Activated CD4-positive, alpha-beta memory T cell treated with anti-CD3 and anti-CD28 coated beads for 36 hours (primary cell): ENCODE measurements around the gene CEP112. TPM values are rescaled to one million over a fixed set of nuclear protein-coding genes. Genes with fewer than 3 reads are reported as not detected.
"Not testable (repeated sequence)": the region's sequence is repeated elsewhere in the genome, so short reads cannot be mapped to it uniquely, and the experiment has no call there.

Experiments used
- CTCF ChIA-PET: fragments of 350-600 bp; sonication (Branson Sonifier 250); formaldehyde crosslinking; loops from one replicate; lab custom pipeline; 2021; ENCODE audit warnings: antibody characterized with exemption, inconsistent platforms; lab: Charles Lee
- POLR2A ChIA-PET: fragments of 350-600 bp; sonication (Branson Sonifier 250); formaldehyde crosslinking; loops from one replicate; lab custom pipeline; 2021; ENCODE audit warnings: antibody characterized with exemption; lab: Charles Lee
- DNase-seq: peaks from one replicate; pipeline ENCODE4 v3.0.0-alpha.2; 2020
- H3K27ac Mint-ChIP-seq: one replicate; pipeline ENCODE4 v1.8.0; 2021; ENCODE audit warnings: mixed read lengths
- H3K27me3 Mint-ChIP-seq: one replicate; pipeline ENCODE4 v1.8.0; 2021; ENCODE audit warnings: mixed read lengths
- H3K36me3 Mint-ChIP-seq: one replicate; pipeline ENCODE4 v1.8.0; 2021; ENCODE audit warnings: mixed read lengths
- H3K4me1 Mint-ChIP-seq: one replicate; pipeline ENCODE4 v1.8.0; 2021; ENCODE audit warnings: low read depth, mixed read lengths
- H3K4me3 Mint-ChIP-seq: one replicate; pipeline ENCODE4 v1.8.0; 2021; ENCODE audit warnings: mild to moderate bottlenecking, mixed read lengths
- H3K9me3 Mint-ChIP-seq: one replicate; pipeline ENCODE4 v1.8.0; 2021; ENCODE audit warnings: mixed read lengths
- intact Hi-C: fragments of 100-400 bp; cut with micrococcal nuclease; formaldehyde crosslinking; loops from one replicate; pipeline ENCODE4 v1.15.1; 2023
- total RNA-seq, 2 experiments: library from RNA; stranded (reverse); gene quantifications; one replicate each; pipeline ENCODE4 v1.2.3, GENCODE V29; 2021

Gene CEP112
- total RNA-seq, 2 experiments from 2014 or later, result 3.3 to 3.7 TPM

DNA sequence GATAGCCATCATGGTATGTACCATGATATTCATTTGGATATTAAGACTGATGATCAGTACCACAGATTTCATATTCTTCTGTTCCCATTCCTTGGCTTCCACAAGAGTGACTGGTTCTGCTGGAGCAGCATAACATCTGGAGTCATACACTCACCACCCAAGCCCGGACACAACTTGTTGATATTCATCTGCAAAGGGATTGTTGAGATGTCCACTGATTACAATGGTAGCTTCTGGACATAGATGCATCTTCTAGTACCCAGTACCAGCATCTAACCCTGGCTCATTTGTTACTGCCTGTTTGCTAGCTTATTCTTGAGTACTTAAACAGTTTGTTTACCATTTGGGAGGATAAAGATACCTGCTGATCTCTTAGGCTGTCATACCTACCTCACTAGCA lies 394.8 kb downstream of the CEP112 start:
- POLR2A ChIA-PET, result no interaction called here
- Mint-ChIP-seq H3K4me1 (peaks cover 26% of the 10 kb centered on the region), H3K27me3 (no peaks in the 10 kb centered on the region), H3K36me3 (peaks cover 3% of the 10 kb centered on the region), H3K27ac (no peak overlapping the region), H3K9me3 (peaks cover 13% of the 10 kb centered on the region), H3K4me3 (no peak overlapping the region)
- intact Hi-C loops, result loop anchor here (10.0 kb wide), 1 partner anchor 502 kb away; no protein-coding TSS in a partner anchor
- CTCF ChIA-PET, result interaction anchor here (1.0 to 1.3 kb wide), 3 partner anchors 145 to 567 kb away, joined by 3 to 5 read pairs (median 3); no protein-coding TSS in a partner anchor
- DNase-seq, result no peak

GRCh38 chr17:65794572-65794971 lies 397.4 kb downstream of the CEP112 start:
- no peak overlapping the region for H3K27ac Mint-ChIP-seq
- ChIA-PET POLR2A (no interaction called here), CTCF (interaction anchor here (0.8 to 2.7 kb wide), 5 partner anchors 15 to 500 kb away, joined by 3 to 13 read pairs (median 4); no protein-coding TSS in a partner anchor)
- no peaks in the 10 kb centered on the region for H3K27me3 Mint-ChIP-seq
- H3K4me1 Mint-ChIP-seq, result peaks cover 11% of the 10 kb centered on the region
- no peak overlapping the region for H3K4me3 Mint-ChIP-seq
- intact Hi-C loops, result loop anchor here (10.0 kb wide), 1 partner anchor 500 kb away; no protein-coding TSS in a partner anchor
- H3K9me3 Mint-ChIP-seq, result no peaks in the 10 kb centered on the region
- no peaks in the 10 kb centered on the region for H3K36me3 Mint-ChIP-seq
- no peak for DNase-seq

- H3K27me3 Mint-ChIP-seq, result no peaks in the 10 kb centered on the region
- no peaks in the 10 kb centered on the region for H3K9me3 Mint-ChIP-seq
- ChIA-PET CTCF (interaction anchor here (1.1 to 1.7 kb wide), 2 partner anchors 233 to 496 kb away, joined by 4 to 5 read pairs; no protein-coding TSS in a partner anchor), POLR2A (no interaction called here)
- intact Hi-C loops, result loop anchor here (10.0 kb wide), 1 partner anchor 495 kb away; no protein-coding TSS in a partner anchor
- no peak overlapping the region for H3K27ac Mint-ChIP-seq
- no peaks in the 10 kb centered on the region for H3K36me3 Mint-ChIP-seq
- no peak for DNase-seq
- H3K4me3 Mint-ChIP-seq, result no peak overlapping the region
- no peaks in the 10 kb centered on the region for H3K4me1 Mint-ChIP-seq
Measured at GRCh38 chr17:65790241-65790640, 401.7 kb downstream of the CEP112 start.

- Mint-ChIP-seq H3K36me3 (no peaks in the 10 kb centered on the region), H3K4me3 (no peak overlapping the region), H3K4me1 (no peaks in the 10 kb centered on the region), H3K27me3 (no peaks in the 10 kb centered on the region), H3K9me3 (no peaks in the 10 kb centered on the region), H3K27ac (no peak overlapping the region)
- DNase-seq, result no peak
- ChIA-PET POLR2A (no interaction called here), CTCF (no interaction called here)
- intact Hi-C loops, result no loop called here
Measured at GRCh38 chr17:65787503-65787902, 404.4 kb downstream of the CEP112 start.

GRCh38 chr17:65786479-65786878 lies 405.5 kb downstream of the CEP112 start:
- no peaks in the 10 kb centered on the region for H3K36me3 Mint-ChIP-seq
- POLR2A ChIA-PET, result no interaction called here
- CTCF ChIA-PET, result no interaction called here
- no peaks in the 10 kb centered on the region for H3K27me3 Mint-ChIP-seq
- H3K4me3 Mint-ChIP-seq, result no peak overlapping the region
- H3K27ac Mint-ChIP-seq, result no peak overlapping the region
- no peaks in the 10 kb centered on the region for H3K9me3 Mint-ChIP-seq
- no peaks in the 10 kb centered on the region for H3K4me1 Mint-ChIP-seq
- DNase-seq, result no peak
- intact Hi-C loops, result no loop called here

GRCh38 chr17:65785109-65785508 lies 406.8 kb downstream of the CEP112 start:
- H3K27ac Mint-ChIP-seq, result no peak overlapping the region
- no peaks in the 10 kb centered on the region for H3K36me3 Mint-ChIP-seq
- no peaks in the 10 kb centered on the region for H3K27me3 Mint-ChIP-seq
- intact Hi-C loops, result no loop called here
- H3K4me3 Mint-ChIP-seq, result no peak overlapping the region
- no peaks in the 10 kb centered on the region for H3K4me1 Mint-ChIP-seq
- no peak for DNase-seq
- POLR2A ChIA-PET, result no interaction called here
- CTCF ChIA-PET, result no interaction called here
- no peaks in the 10 kb centered on the region for H3K9me3 Mint-ChIP-seq

DNA sequence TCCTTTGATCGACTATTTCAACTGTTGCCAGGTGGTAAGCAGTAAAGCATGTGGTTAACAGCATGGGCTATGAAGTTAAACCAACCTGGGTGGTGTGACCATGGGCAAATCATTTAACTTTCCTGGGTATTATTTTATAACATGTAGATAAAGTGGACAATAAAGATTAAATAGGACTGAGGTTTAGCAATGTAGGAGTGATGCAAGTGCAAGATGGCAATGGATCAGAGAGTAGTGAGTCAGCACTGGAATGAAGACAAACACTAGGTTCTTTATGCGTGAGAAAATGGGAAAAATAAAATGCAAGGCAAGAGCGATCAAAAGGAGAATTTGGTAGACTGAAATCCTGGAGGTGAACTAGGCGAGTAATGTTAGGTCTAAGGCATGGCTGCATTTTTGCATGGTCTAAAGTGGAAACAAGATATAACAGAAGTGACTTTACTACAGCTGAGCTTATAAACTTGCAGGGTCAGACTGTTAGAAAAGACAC lies 408.0 kb downstream of the CEP112 start:
- Mint-ChIP-seq H3K36me3 (no peaks in the 10 kb centered on the region), H3K27me3 (no peaks in the 10 kb centered on the region), H3K4me1 (no peaks in the 10 kb centered on the region), H3K9me3 (no peaks in the 10 kb centered on the region), H3K27ac (no peak overlapping the region), H3K4me3 (no peak overlapping the region)
- intact Hi-C loops, result no loop called here
- ChIA-PET CTCF (no interaction called here), POLR2A (no interaction called here)
- DNase-seq, result no peak

DNA sequence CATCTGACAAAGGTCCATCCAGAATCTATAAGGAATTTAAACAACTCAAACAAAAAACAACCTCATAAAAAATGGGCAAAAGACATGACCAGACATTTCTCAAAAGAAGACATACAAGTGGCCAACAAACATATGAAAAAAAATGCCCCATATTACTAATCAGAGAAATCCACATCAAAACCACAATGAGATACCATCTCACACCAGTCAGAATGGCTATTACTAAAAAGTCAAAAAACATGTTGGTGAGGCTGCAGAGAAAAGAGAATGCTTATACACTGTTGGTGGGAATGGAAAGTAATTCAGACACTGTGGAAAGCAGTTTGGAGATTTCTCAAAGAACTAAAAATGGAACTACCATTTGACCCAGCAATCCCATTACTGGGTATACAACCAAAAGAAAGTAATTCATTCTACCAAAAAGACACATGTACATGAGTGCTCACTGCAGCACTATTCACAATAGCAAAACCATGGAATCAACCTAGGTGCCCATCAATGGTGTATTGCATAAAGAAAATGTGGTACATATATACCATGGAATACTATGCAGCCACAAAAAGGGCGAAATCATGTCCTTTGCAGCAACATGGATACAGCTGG lies 409.7 kb downstream of the CEP112 start:
- H3K4me3 Mint-ChIP-seq, H3K4me1 Mint-ChIP-seq, H3K9me3 Mint-ChIP-seq, CTCF ChIA-PET, H3K36me3 Mint-ChIP-seq, H3K27me3 Mint-ChIP-seq, DNase-seq, POLR2A ChIA-PET, intact Hi-C loops, H3K27ac Mint-ChIP-seq: not testable (repeated sequence)

- Mint-ChIP-seq H3K4me1 (no peaks in the 10 kb centered on the region), H3K4me3 (no peak overlapping the region), H3K36me3 (no peaks in the 10 kb centered on the region), H3K9me3 (no peaks in the 10 kb centered on the region), H3K27me3 (no peaks in the 10 kb centered on the region), H3K27ac (no peak overlapping the region)
- intact Hi-C loops, result no loop called here
- CTCF ChIA-PET, result interaction anchor here (1.0 kb wide), 1 partner anchor 14 kb away, joined by 3 read pairs; no protein-coding TSS in a partner anchor
- POLR2A ChIA-PET, result no interaction called here
- no peak for DNase-seq
Measured at GRCh38 chr17:65780111-65780510, 411.8 kb downstream of the CEP112 start.

DNA sequence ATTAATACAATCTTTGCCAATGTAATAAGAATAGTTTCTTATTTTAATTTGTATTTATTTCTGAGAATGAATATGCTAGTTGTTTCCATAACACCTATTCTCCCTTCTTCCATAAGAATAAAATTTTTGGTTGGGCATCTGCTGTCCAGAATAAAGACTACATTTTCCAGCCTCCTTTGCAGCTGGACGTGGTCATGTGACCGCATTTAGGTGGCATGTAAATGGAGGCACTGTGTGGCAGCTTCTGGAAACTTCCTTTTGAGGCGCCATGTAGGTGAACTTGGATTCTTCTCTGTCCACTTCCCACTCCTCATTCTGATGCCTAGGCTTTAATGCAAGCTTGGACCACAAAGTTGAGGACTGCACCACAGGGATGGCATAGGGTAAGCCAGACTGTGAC lies 415.0 kb downstream of the CEP112 start:
- Mint-ChIP-seq H3K9me3 (no peaks in the 10 kb centered on the region), H3K36me3 (no peaks in the 10 kb centered on the region), H3K27me3 (no peaks in the 10 kb centered on the region), H3K4me3 (no peak overlapping the region), H3K27ac (no peak overlapping the region), H3K4me1 (no peaks in the 10 kb centered on the region)
- intact Hi-C loops, result no loop called here
- no peak for DNase-seq
- CTCF ChIA-PET, result no interaction called here
- POLR2A ChIA-PET, result no interaction called here

- Mint-ChIP-seq H3K4me1 (no peaks in the 10 kb centered on the region), H3K4me3 (no peak overlapping the region), H3K27ac (no peak overlapping the region), H3K27me3 (no peaks in the 10 kb centered on the region), H3K9me3 (no peaks in the 10 kb centered on the region), H3K36me3 (no peaks in the 10 kb centered on the region)
- ChIA-PET POLR2A (no interaction called here), CTCF (no interaction called here)
- DNase-seq, result no peak
- intact Hi-C loops, result no loop called here
Measured at GRCh38 chr17:65774787-65775186, 417.1 kb downstream of the CEP112 start.

- POLR2A ChIA-PET, result no interaction called here
Measured at GRCh38 chr17:65772989-65773388, 418.9 kb downstream of the CEP112 start.

DNA sequence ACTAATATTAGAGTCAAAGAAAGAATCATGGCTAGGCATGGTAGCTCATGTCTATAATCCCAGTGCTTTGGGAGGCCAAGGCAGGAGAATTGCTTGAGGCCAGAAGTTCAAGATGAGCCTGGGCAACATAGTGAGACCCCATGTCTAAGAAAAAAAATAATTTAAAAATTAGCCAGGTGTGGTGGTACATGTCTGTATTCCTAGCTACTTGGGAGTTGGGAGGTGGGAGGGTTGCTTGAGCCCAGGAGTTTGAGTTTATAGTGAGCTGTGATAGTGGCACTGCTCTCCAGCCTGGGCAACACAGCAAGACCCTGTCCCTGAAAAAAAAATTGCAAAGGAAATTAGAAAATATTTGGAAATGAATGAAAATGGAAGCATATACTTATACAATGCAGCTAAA lies 420.2 kb downstream of the CEP112 start:
- POLR2A ChIA-PET, result no interaction called here
- no peaks in the 10 kb centered on the region for H3K4me1 Mint-ChIP-seq

More at GRCh38 chr17:65772989-65773388, 418.9 kb downstream of the CEP112 start:
- Mint-ChIP-seq H3K4me1 (no peaks in the 10 kb centered on the region), H3K36me3 (no peaks in the 10 kb centered on the region), H3K27ac (no peak overlapping the region), H3K27me3 (no peaks in the 10 kb centered on the region), H3K9me3 (no peaks in the 10 kb centered on the region), H3K4me3 (no peak overlapping the region)
- intact Hi-C loops, result no loop called here
- no peak for DNase-seq
- CTCF ChIA-PET, result no interaction called here

More for the DNA sequence above, 420.2 kb downstream of the CEP112 start:
- Mint-ChIP-seq H3K4me3 (no peak overlapping the region), H3K27ac (no peak overlapping the region), H3K36me3 (no peaks in the 10 kb centered on the region), H3K9me3 (no peaks in the 10 kb centered on the region), H3K27me3 (no peaks in the 10 kb centered on the region)
- intact Hi-C loops, result no loop called here
- CTCF ChIA-PET, result no interaction called here
- DNase-seq, result no peak
